GM18867 (cell line): ENCODE data around the gene CRY2.

Experiments used
- ATAC-seq: cut with Tn5 transposase; IDR thresholded peaks from one replicate; pipeline ENCODE4 v1.9.1; 2021; ENCODE audit warnings: mild to moderate bottlenecking, moderate library complexity; ENCODE audit not compliant: unreplicated experiment

CRY2 gene

DNA sequence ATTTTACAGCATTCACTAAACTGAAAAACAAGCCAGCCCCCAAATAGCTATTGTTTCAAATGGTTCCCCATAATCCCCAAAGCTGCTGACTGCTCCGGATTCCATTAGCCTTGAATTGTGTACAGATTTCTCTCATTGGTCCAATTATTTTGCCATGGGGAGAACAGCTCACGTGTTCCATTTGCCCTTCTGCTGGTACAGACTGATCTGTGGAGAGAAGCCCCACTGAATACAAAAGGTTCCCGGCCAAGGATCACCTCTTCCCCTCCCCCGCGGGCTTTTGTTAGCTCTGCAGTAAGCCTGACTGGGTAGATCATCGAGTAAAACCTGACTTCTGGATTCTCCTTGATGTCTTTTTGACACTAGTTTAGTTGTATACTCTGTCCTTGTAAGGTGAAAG, 29.1 kb downstream of the CRY2 start:
- no peak for ATAC-seq

DNA sequence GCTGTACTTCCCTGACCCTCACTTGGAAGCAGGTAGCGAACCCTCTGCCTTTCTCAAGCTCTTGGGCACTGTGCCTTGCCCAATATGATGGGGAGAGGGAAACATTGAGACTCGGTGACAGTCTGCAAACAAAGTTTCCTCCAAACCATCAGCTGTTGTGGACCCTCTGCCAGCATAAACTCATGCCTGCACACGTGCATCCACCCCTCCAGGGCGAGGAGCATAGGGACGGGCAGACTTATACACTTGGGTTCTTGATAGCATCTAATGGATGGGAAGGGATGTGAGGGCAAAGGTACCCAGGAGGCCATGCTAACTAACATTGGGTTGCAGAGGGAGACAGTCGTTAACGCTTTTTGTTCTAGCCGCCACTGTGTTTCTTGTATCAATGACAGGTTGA, 29.9 kb downstream of the CRY2 start:
- no peak for ATAC-seq

DNA sequence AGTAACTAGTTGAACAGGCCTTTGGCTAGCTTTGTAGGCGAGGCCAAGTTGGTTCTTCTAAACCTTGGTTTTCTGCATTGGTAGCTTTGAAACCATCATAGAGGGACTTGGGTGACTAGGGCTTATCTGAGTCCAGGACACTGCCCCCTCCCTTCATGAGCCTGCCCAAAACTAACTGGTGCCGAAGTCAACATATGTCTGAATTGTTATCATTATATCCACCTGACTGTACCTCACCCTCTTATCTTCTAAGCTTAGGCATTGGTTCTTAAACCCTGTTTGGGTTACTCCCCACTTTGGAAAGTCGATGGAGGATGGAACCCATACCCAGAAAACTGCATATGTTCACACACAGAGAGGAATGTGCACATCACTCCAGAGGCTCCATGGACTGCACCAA, 30.6 kb downstream of the CRY2 start:
- ATAC-seq: no peak

DNA sequence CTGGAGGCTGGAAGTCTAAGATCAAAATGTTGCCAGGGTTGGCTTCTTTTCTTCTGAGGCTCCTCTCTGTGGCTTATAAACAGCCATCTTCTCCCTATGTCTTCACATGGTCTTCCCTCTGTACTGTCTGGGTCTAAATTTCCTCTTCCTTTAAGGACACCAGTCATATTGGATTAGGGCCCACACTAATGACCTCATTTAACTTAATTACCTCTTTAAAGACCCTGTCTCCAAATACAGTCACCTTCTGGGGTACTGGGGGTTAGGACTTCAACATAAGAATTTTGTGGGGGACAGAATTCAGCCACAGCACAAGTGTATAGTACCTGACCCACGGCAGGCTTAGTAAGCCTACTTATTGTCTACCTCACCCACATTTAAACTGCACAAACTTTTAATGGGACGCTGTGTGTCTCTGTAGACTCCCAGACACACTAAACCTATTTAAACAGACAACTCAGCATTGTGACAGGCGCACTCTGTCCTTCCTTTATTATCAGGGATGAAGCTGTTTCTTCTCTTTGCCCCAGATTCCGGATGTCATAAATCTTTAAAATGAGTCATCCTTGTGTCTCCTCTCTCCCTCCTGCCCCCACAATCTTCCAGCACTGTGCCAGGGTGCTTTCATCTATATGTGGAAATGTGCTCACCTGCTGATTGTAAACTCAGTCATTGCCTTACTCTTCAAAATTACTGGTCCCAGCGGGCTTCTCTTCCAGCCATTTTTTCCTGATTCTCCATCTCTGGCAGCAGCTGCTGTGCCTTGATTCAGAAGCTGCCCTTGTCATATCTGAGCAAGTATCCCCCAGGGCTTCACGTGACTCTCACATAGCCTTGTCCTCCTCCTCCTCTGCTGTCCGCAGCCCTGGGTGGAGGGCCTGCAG, 32.8 kb downstream of the CRY2 start:
- no peak for ATAC-seq

DNA sequence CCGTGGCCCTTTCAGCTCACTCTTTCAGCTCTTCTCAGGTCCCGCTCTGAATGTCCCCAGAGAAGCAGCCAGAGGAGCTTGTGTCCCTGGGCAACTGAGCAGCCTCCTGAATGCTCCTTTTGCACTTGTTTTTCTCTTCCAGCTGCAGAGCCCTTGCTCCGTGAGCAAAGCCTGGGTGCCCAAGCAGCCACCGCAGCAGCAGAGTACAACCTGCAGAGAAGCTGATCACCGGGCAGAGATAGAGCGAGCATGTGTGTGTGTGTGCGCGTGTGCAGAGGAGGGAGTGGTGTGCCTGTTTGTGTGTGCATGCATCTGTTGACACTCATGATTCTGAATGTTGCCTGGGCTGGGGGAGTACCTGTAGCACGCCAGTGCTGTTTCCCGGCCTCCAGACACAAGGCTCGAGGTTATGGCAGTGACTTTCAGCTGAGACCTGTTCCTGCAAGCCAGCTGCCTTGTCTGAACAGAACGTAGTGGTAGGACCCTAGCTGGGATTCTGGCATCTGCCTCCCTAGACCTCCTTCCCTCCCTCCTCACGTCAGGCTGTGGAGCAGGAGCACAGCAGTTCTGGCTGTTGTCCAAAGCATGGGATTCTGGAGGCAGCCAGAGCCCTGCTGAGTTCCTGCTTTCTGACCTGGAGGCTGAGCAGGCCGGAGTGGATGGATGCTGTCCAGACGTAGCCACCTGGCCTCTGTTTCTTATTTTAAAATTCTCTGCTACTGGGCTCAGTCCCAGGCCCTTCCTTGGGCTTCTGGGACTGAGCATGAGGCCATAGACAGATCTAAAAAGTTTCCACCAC, 33.7 kb downstream of the CRY2 start:
- no peak for ATAC-seq

DNA sequence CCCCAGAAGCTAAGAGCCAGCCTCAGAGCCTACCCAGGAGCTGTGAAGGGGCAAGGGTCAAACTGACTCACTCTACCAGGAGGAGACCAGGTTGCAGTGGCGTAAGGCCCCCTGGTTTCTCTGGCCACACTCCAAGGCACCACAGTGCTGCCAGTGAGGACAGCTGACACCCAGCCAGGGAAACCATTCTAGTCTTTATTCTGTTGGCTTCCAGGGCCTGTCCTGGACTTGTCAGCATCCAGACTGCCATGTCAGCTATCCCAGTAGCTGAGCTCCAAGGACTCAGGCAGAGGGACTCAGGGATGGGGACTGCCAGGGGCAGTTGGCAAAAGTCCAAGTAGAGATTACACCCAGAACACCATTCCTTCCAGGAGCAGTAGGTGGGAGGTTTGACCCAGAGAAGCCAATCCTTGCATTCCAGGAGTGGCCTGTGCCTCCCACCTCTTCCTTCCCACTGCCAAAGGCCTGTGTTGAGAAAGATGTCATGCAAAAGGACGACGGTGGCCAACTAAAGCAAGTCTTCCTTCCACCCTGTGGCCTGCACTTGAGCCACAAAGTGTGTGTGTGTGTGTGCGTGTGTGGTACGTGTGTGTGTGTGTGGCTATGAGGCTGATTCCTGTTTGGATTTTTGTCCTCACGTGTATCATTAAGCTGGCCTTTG, 34.6 kb downstream of the CRY2 start:
- no peak for ATAC-seq

DNA sequence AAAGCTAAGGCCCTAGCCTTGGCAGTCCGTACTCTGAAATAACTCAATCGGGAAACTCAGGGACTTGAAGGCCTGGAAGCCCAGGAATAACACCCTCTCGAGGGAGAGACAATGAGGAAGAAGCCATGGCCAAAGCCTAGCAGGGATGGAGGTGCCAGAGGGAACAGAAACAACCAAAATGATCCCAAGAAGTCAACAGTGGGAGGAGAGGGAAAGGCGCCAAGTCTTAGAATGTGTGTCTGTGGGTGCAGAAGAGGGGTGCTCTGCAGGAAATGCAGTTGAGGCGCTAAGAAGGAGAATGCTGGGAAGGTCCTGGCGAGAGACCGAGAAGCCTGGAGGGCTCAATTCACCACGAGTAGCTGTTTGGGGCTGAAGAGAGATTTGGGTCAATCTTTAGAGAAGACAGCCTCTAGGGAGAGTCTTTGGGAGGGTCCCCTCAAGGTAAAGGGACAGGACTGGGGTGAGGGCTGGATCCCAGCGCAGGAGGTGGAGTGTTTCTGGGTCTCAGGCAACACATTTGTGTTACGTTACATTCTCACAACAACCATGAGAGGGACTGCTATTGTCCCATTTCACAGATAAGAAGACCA, 37.4 kb downstream of the CRY2 start:
- ATAC-seq: no peak

DNA sequence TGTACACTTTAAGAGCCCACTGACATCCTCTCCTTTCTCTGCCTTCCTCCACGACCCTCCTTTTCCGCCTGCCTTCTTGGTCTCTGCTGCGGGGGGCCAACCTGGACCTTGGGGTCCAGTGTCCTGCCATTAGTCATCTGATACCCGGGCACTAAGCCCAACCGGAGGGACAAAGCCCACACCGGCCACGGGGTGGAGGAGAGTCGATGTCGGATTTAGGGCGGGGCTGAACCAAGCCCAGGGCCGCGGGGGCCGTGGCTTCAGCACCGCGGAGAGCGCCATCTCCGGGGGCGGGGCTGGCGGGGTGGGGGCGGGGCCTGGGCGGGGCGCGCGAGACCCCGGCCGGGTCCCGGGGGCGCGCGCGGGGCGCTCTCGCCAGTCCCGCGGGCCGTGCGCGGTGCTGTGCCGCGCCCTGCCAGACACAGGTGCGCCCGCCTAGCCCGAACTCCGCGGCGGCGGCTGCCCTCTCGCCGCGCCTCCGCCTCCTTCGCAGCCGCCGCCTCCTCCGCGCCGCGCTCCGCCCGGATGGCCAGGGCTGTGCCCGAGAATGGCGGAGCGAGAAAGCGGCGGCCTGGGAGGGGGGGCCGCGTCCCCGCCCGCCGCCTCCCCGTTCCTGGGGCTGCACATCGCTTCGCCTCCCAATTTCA, 38.1 kb downstream of the CRY2 start, which contains the start of gene MAPK8IP1:
Gene MAPK8IP1 (plus strand): TSS at position 378 of the 647 bp plus-strand sequence. CDS start 170 bp downstream, at position 548.
- ATAC-seq: peak; percentile 58

DNA sequence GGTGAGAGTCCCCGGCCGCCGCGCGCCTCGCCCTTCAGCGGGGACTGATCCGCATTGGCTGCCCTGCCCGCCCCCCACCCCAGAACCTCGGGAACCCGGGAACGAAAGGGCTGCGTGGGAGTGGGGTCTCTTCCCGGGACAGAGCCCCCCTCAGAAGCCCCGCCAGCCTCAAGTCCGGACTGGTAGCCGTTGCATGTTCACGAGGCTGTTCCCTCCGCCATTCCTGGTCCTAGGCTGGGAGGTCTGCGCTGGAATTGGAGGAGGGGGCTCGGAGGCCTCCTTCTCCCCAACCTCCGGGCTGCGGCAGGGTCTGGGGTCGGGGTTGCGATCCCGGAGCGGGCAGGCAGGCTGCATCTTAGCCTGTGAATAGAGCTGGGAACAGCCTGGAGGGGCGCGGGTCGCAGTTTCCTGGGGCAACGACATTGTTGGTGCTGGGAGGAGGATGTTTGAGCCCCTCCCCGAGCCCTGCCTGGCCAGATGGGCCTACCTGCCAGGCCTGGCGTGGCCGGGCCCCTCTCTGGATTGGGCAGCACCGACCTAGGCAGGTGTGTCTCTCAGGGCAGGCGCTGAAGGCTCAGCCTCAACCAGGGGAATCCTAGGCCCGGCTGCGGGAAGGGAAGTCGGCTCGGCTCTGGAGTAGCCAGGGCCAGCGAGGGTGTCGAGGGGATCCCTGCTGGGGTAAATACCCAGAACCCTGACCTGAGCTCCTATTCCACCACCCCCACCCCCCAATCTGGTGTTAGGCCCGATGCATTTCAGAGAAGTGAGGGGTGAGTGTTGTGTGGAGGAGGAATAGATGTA, 38.8 kb downstream of the CRY2 start:
- ATAC-seq: no peak

DNA sequence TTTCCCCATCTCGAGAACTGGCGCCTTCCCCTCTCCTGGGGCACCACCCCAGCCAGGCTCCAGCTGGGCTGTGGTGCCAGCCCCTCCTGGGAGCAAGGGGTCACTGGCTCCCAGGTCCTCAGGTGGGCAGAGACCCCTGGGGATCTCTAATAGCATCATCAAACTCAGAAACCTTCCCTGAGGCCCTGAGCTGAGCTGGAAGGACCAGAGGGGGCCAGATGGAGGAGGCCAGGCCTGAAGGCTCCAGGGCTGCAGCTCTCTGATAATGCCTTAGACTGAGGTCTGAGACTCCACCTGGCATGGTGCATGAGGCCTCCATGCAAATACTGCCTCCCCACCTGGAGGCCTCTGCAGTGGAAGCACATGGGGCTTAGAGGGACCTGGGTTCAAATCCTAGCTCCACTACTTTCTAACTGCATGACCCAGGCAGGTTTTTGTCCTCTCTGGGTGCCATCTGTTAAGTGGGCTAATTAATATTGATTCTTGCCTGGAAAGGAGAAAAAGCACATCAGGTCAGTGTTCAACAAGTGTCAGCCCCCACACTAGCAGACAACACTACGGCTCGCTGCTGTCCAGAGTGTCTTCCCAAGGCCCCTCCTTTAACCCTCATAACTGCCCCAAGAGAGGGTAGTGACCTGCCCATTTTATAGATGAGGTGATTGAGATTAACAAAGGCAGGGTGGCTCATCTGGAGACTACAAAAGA, 39.7 kb downstream of the CRY2 start:
- no peak for ATAC-seq

DNA sequence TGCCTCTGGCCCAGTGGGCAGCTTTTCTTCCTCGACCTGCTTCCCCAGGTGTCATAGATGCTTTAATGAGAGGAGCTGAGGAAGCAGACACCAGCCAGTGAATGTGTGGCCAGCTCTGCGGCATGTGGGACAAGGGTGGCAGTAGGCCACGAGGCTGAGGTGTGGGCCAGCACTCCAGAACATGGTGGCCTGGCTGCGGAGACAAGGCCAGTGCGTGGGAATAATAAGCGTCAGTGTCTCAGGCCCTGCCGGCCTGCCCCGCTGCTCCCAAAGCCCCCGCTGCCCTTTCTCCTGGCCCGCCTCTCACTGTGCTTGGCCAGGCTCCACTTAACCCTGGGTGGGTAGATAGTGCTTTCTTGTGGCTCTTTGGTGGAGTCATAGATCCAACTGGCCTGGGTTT, 40.3 kb downstream of the CRY2 start:
- ATAC-seq: no peak

DNA sequence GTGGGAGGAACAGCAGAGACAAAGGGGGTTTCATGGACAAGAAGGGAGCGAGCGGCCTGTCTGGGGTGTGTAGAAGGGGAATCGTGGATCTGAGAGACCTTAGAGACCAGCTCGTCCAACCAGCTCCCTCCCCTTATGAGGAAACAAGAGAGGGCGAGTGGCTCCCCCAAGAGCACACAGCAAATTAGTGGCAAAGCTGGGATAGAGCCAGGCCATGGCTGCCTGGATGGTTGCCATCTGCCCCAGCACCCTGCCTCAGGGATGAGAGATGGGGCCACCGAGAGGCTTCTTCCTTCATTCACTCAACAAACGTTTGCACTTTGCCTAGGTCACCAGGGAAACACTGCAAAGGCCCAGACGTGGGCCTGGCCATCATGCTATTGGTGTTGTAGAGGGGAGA, 42.3 kb downstream of the CRY2 start:
- no peak for ATAC-seq

DNA sequence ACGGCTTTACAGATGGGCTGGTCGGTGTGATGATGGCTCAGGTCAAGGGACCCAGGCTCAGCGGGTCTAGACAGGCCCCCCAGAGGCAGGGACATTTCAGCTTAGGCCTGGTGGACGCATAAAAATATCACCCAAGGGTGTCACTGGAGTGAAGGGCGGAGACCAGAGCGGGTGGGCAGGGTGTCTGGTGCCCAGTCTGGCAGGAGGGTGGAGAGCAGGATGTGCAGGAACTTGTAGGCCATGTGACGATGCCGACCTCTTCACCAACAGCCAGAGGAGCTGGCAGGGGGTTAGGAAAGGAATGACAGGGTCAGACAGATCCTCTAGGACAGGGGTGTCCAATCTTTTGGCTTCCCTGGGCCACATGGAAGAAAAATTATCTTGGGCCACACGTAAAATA, 42.7 kb downstream of the CRY2 start:
- ATAC-seq: no peak

DNA sequence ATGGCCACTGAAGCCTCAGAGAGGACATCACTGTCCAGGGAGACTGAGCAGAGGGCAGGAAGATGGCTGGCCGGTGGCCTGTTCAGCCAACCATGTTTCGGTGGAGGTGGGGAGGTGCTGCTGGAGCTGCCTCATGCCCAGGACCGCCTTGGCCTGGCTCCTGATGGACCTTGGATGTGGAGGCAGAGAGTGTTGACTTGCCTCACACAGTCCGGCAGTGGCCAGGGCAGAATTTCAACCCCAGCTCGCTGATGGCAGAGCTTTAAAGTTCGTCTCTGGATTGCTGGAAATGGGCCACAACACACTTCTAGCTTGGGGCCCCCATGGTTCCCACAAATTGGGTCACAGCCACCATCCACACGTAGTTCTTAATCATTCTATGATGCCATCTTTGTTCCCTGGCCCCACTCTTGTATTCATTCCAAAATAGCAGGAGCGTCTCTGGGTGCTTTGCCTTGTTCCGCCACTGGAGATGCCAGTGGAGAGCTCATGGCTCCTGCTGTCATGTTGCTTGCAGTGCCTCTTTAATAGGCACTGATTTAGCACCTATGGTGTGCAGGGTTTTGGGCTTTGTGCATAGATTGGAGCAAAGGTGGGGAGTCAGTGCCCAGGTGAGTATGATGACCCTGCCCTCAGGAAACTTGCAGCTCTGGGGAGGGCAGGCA, 43.7 kb downstream of the CRY2 start:
- no peak for ATAC-seq

DNA sequence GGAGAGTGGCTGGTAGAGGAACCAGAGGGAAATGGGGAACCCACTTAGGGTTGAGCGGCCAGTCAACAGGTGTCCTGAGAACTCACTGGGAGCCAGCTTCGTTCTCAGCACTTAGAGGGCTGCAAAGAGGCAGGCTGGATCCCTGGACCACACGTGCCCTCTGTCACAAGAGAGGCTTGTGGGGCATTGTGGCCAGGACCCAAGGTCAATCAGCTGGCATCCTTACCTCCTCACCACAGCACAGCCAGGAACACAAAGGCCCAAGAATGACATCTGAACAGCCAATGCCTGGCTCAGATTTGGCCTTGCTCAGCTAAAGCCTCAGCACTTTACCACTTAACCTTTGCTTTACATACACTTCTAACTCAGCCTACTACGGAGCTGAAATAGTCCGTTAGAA, 45.6 kb downstream of the CRY2 start:
- ATAC-seq: no peak

DNA sequence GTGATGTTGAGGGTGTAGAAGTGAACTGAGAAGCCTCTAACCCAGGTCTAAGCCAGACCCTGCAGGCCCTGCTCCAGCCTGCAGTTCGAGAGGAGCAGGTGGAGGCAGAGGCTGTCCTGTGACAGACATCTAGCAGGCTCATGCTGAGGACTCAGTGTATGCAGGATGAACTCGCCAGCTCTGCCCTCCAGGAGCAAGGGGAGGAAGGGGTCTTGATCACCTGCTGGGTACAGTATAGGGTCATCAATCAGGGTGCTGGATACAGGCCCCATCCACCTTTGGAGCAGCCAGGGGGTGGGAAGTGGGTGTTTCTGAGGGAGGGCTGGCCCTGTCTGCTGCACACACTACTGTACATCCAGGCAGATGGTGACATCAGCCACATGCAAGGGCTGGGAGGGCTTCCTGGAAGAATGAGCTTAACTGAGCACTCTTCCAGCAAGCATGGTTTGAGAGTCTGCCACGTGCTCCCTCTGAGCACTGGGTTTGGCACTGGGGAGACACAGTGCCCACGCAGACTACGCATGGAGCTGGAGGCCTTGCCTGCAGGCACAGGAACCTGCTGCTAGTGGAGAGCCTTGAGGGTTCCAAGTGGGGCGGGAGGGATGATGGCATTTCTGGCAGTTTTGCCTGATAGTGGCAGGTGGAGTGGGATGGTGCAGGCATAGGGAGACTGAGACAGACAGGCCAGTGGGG, 47.4 kb downstream of the CRY2 start:
- ATAC-seq: no peak

DNA sequence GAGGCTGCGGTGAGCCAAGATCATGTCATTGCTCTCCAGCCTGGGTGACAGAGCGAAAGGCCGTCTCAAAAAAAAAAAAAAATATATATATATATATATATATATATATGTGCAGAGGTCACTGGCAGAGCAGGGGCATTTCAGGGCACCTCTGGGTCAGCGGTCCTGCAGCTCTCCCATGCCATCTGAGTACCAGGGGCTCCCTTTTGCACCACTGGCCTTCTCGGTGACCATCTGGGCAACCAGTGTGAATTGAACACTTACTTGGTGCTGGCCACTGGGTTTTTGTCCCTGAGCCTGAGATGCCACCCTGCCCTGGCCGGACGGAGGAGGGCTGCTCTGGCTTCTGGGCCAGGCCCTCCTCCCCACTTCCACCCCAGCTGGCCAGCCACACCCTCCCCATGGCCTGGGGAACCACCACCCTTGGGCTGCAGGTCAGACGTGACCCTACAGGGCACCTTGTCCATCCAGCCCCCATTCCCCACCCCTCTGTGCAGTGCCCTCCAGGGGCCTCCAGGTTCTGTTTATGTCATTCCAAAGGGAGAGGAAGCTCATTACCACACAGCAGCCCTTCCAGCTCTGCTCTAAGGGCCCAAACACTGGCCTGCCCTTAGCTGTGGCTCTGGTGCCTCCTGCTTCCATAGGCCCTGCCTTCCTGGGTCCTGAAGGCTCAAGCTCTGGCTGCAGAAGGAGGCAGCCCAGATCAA, 48.4 kb downstream of the CRY2 start:
- ATAC-seq: no peak
